Kidney (tissue), 14 donors: ENCODE data around the gene GLRX3. TPM values are rescaled to one million over a fixed set of nuclear protein-coding genes. Genes with fewer than 3 reads are reported as not detected.
A peak's percentile ranks its signal among the peaks of the same experiment; 100 is the strongest.

ENCODE experiments used
- DNase-seq, 5 donors: peaks; one replicate each; pipeline ENCODE4 v3.0.0-alpha.2; 2013 to 2020
- FAIRE-seq: peaks from 2 replicates; lab custom pipeline; 2012; peaks lifted over from hg19 to GRCh38; lab: Jason Lieb, UNC
- H3K27ac ChIP-seq, 2 donors: one replicate each; pipeline ENCODE4 v1.7.0; 2013; ENCODE audit warnings: low read depth in 2 of 2, low read length in 2 of 2, inconsistent platforms in 1 of 2
- H3K27me3 ChIP-seq: one replicate; pipeline ENCODE4 v1.7.1; 2013; ENCODE audit warnings: low read length, inconsistent platforms; ENCODE audit not compliant: control insufficient read depth, insufficient read depth
- H3K36me3 ChIP-seq, 3 donors: one replicate each; pipeline versions ENCODE4 v1.7.0 to v1.7.1; 2013; ENCODE audit warnings: low read length in 3 of 3, control low read depth in 1 of 3, inconsistent platforms in 1 of 3; ENCODE audit not compliant: insufficient read depth in 3 of 3, control insufficient read depth in 2 of 3
- H3K4me1 ChIP-seq, 3 donors: one replicate each; pipeline versions ENCODE4 v1.7.0 to v1.7.1; 2013; ENCODE audit warnings: low read length in 3 of 3, inconsistent platforms in 1 of 3, low read depth in 1 of 3; ENCODE audit not compliant: control insufficient read depth in 2 of 3, insufficient read depth in 2 of 3
- H3K4me3 ChIP-seq, 3 donors: one replicate each; pipeline versions ENCODE4 v1.7.0 to v1.8.1; 2013; ENCODE audit warnings: low read length in 3 of 3, control low read depth in 1 of 3, inconsistent platforms in 1 of 3
- H3K9ac ChIP-seq, 3 donors: one replicate each; pipeline versions ENCODE4 v1.7.0 to v1.7.1; 2013; ENCODE audit warnings: low read length in 3 of 3, control low read depth in 1 of 3, inconsistent platforms in 1 of 3
- H3K9me3 ChIP-seq, 3 donors: one replicate each; pipeline versions ENCODE4 v1.7.0 to v1.7.1; 2013; ENCODE audit warnings: low read length in 3 of 3, control low read depth in 1 of 3, inconsistent platforms in 1 of 3; ENCODE audit not compliant: control insufficient read depth in 2 of 3, insufficient read depth in 1 of 3
- CTCF ChIP-seq: IDR thresholded peaks from 3 replicates; pipeline ENCODE4 v1.5.1; 2012; ENCODE audit warnings: mild to moderate bottlenecking, moderate library complexity, borderline replicate concordance; ENCODE audit not compliant: insufficient read depth; ENCODE audit errors: extremely low read depth
- intact Hi-C: fragments of 100-400 bp; cut with DNase I; formaldehyde crosslinking; loops from one replicate; pipeline ENCODE4 v1.11.1; 2022
- polyA plus RNA-seq: library from polyadenylated mRNA; stranded (reverse); fragments of 350-450 nt; fragmentation: Illumina TruSeq; extraction: RNeasy Lipid Tissue Mini Kit (QIAGEN cat#74804); gene quantifications from one replicate; pipeline ENCODE4 v1.2.3, GENCODE V29; 2014; ENCODE audit warnings: low read depth, low replicate concordance; ENCODE audit not compliant: insufficient read depth
- total RNA-seq: library from RNA; stranded (reverse); fragmentation: NEBNext Ultra II Directional; extraction: Animal tissue kit (Norgen Biotek cat#: 25700); gene quantifications from one replicate; pipeline ENCODE4 v1.2.1, GENCODE V29; 2021
- donor health status: control.
- donor health status: control.
- donor health status: control.
- donor health status: control.
- donor health status: control.
- donor health status: DM: yes; HTN: yes; CAD: no.
- donor health status: Normal renal cell carcinoma (clear cell type).

GLRX3 gene
- total and polyA plus RNA-seq, 2 donors from 2014 or later: 52.5 to 70.4 TPM

GRCh38 chr10:130180416-130180815 lies 44.2 kb downstream of the GLRX3 start:
- no peak for DNase-seq
- Histone ChIP-seq H3K27me3 (no peaks in the 10 kb centered on the region), H3K36me3 (peaks cover 7 to 25% (median 23%) of the 10 kb centered on the region in 3 donors), H3K27ac (no peak overlapping the region), H3K4me1 (no peaks in the 10 kb centered on the region), H3K9me3 (no peaks in the 10 kb centered on the region), H3K4me3 (no peak overlapping the region), H3K9ac (no peak overlapping the region)
- no peak for FAIRE-seq
- intact Hi-C loops: no loop called here
- TF ChIP-seq CTCF: no peak

DNA sequence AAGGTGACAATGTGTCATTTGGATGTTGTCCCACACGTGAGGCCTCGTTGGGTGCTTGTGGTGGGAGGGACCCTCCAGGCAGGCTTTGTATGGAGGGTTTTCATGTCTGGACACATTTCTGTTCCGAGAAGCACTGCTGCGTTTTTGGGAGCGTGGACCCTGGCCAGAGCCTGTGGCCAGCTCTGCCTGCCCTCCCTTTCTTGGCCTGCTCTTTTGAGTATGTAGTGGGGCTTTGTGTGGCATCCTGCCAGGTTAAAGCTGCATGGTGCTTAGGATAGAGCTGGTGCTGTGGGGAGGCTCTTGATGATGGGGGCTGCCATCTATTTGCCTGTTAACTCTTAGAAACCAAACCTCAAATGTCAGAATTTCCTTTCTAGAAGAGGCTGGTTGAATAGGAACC lies 45.7 kb downstream of the GLRX3 start:
- Histone ChIP-seq H3K4me3 (no peak overlapping the region), H3K9ac (no peak overlapping the region), H3K4me1 (no peaks in the 10 kb centered on the region), H3K9me3 (no peaks in the 10 kb centered on the region), H3K27ac (no peak overlapping the region), H3K36me3 (peaks cover 7 to 29% (median 23%) of the 10 kb centered on the region in 3 donors), H3K27me3 (no peaks in the 10 kb centered on the region)
- DNase-seq (no peak), FAIRE-seq (no peak)
- intact Hi-C loops: no loop called here
- no peak for TF ChIP-seq CTCF

- no peak for FAIRE-seq
- no peak for TF ChIP-seq CTCF
- peaks cover 7 to 23% (median 17%) of the 10 kb centered on the region in 3 donors for H3K36me3 ChIP-seq
These were observed 49.4 kb downstream of the GLRX3 start for GRCh38 chr10:130185591-130185990.

More at GRCh38 chr10:130185591-130185990, 49.4 kb downstream of the GLRX3 start:
- no peak overlapping the region for H3K9ac ChIP-seq
- H3K4me3 ChIP-seq: no peak overlapping the region
- no peak overlapping the region for H3K27ac ChIP-seq
- intact Hi-C loops: no loop called here
- H3K9me3 ChIP-seq: no peaks in the 10 kb centered on the region
- no peaks in the 10 kb centered on the region for H3K27me3 ChIP-seq
- H3K4me1 ChIP-seq: peaks cover 0 to 3% (median 0%) of the 10 kb centered on the region in 3 donors
- DNase-seq: peak in 1 of 5 donors; percentile 34
